ENCODE measurements around the gene UTP4. TPM values are rescaled to one million over a fixed set of nuclear protein-coding genes. Genes with fewer than 3 reads are reported as not detected.

The UTP4 gene
- total RNA-seq, 1 experiment from 2014 or later = 125 TPM

GRCh38 chr16:69195369-69196029, 63.0 kb downstream of the UTP4 start:
- ATAC-seq = no peak
- no peak overlapping the region for H3K9ac ChIP-seq (ENCODE audit: low read length)
- no TSS peak for BruUV-seq (replicated peaks)
- peaks cover 84% of the 10 kb centered on the region for H3K79me2 ChIP-seq (ENCODE audit: insufficient read depth, low read length)
- ChIA-PET CTCF (no interaction called here), POLR2A (interaction anchor here (0.6 kb wide), 1 partner anchor 21 kb away, joined by 5 read pairs; no protein-coding TSS in a partner anchor), RAD21 (ENCODE audit: low non-redundant PET in 1 of 2, low total read pairs in 2 of 2, uncharacterized antibody in 2 of 2, unreplicated experiment in 2 of 2) (no interaction called here)
- H3K27ac ChIP-seq (ENCODE audit: low read depth, low read length) = no peak overlapping the region
- H3K4me1 ChIP-seq (ENCODE audit: control insufficient read depth in 1 of 2, insufficient read depth in 2 of 2, low read length in 2 of 2) = no peaks in the 10 kb centered on the region
- TF ChIP-seq, protein P1, sequence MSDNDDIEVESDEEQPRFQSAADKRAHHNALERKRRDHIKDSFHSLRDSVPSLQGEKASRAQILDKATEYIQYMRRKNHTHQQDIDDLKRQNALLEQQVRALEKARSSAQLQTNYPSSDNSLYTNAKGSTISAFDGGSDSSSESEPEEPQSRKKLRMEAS (IDR thresholded peaks at IDR 0.05) = no peak
- no peak for TF ChIP-seq ZBTB33 (IDR thresholded peaks at IDR 0.05; ENCODE audit: extremely low read depth, insufficient replicate concordance, low read length)
- no peak for TF ChIP-seq ELF1 (IDR thresholded peaks at IDR 0.05; ENCODE audit: borderline replicate concordance, low read depth)
- TF ChIP-seq POLR2AphosphoS5 (IDR thresholded peaks at IDR 0.05; ENCODE audit: low read depth, low read length) = no peak
- no peak for TF ChIP-seq EGR1 (IDR thresholded peaks at IDR 0.05; ENCODE audit: low read depth)
- no peak for TF ChIP-seq EZH2 (IDR thresholded peaks at IDR 0.05)
- no peak for TF ChIP-seq REST (IDR thresholded peaks at IDR 0.05; ENCODE audit: low read depth)
- TF ChIP-seq POLR2A (IDR thresholded peaks at IDR 0.05; ENCODE audit: borderline replicate concordance, extremely low read depth, insufficient read depth, insufficient read length) = no peak
- no peak overlapping the region for H3K4me2 ChIP-seq (ENCODE audit: low read length)
- intact Hi-C loops (cut with micrococcal nuclease) = loop anchor here (10.0 kb wide), 1 partner anchor 79 kb away; no protein-coding TSS in a partner anchor
- H2AFZ ChIP-seq (ENCODE audit: low read depth, low read length, poor library complexity, severe bottlenecking) = no peak overlapping the region
- no peaks in the 10 kb centered on the region for H3K9me3 ChIP-seq (ENCODE audit: control insufficient read depth in 1 of 2, insufficient read depth in 1 of 2, low read depth in 1 of 2, low read length in 2 of 2)
- H3K36me3 ChIP-seq (ENCODE audit: control insufficient read depth in 1 of 2, insufficient read depth in 2 of 2, low read length in 2 of 2) = no peaks in the 10 kb centered on the region
- H3K9me2 ChIP-seq (ENCODE audit: insufficient read depth) = no peaks in the 10 kb centered on the region
- H3K27me3 ChIP-seq (ENCODE audit: insufficient read depth, low read length) = no peaks in the 10 kb centered on the region
- no peaks in the 10 kb centered on the region for H4K20me1 ChIP-seq (ENCODE audit: insufficient read depth)
- no peak overlapping the region for H3K4me3 ChIP-seq (replicated peaks in 1 of 2; ENCODE audit: low read depth in 1 of 2, low read length in 2 of 2)
- no peak for DNase-seq (ENCODE audit: low read depth, low spot score)

All from HCT116 (cell line).